SK-N-MC (cell line): ENCODE data around the gene FSD1.

ENCODE experiments used
- DNase-seq: peaks from one replicate; pipeline ENCODE4 v3.0.0-alpha.2; 2011; ENCODE audit warnings: low read depth, low spot score
- H3K27ac ChIP-seq: fragments of 200-600 bp; sonication (generic); 2 replicates; pipeline ENCODE4 v1.5.1; 2016; ENCODE audit warnings: mixed run types
- H3K36me3 ChIP-seq: fragments of 200-600 bp; sonication (generic); 2 replicates; pipeline ENCODE4 v1.6.1; 2017; ENCODE audit warnings: antibody characterized with exemption, low read length, mixed read lengths; ENCODE audit not compliant: insufficient read depth
- H3K4me3 ChIP-seq: fragments of 200-600 bp; sonication (generic); 2 replicates; pipeline ENCODE4 v1.5.1; 2016
- H3K9ac ChIP-seq: fragments of 200-600 bp; sonication (generic); 2 replicates; pipeline ENCODE4 v1.8.0; 2017; ENCODE audit warnings: mixed run types, mixed read lengths; ENCODE audit not compliant: insufficient read length
- H3K9me3 ChIP-seq: fragments of 200-600 bp; sonication (generic); 2 replicates; pipeline ENCODE4 v1.6.1; 2017; ENCODE audit warnings: low read depth, mild to moderate bottlenecking, antibody characterized with exemption, low read length, moderate library complexity, mixed read lengths
- EZH2 ChIP-seq: fragments of 200-600 bp; sonication (generic); IDR thresholded peaks from one replicate; pipeline ENCODE4 v1.6.1; 2017; ENCODE audit warnings: antibody characterized with exemption
- FOXP2 ChIP-seq: optimal IDR thresholded peaks from 2 replicates; pipeline ENCODE3; 2011; ENCODE audit warnings: mild to moderate bottlenecking, moderate library complexity; ENCODE audit not compliant: insufficient read depth; ENCODE audit errors: extremely low read length, control extremely low read depth
- POLR2AphosphoS5 ChIP-seq: IDR thresholded peaks from 2 replicates; pipeline ENCODE4 v1.6.1; 2012; ENCODE audit warnings: mild to moderate bottlenecking, low read depth, low read length, borderline replicate concordance

Gene FSD1

GRCh38 chr19:4329858-4330257 lies 25.5 kb downstream of the FSD1 start:
- Histone ChIP-seq H3K36me3 (no peaks in the 10 kb centered on the region), H3K4me3 (no peak overlapping the region), H3K9me3 (no peaks in the 10 kb centered on the region), H3K9ac (no peak overlapping the region), H3K27ac (no peak overlapping the region)
- no peak for TF ChIP-seq EZH2
- no peak for TF ChIP-seq POLR2AphosphoS5
- TF ChIP-seq FOXP2 = no peak
- no peak for DNase-seq

DNA sequence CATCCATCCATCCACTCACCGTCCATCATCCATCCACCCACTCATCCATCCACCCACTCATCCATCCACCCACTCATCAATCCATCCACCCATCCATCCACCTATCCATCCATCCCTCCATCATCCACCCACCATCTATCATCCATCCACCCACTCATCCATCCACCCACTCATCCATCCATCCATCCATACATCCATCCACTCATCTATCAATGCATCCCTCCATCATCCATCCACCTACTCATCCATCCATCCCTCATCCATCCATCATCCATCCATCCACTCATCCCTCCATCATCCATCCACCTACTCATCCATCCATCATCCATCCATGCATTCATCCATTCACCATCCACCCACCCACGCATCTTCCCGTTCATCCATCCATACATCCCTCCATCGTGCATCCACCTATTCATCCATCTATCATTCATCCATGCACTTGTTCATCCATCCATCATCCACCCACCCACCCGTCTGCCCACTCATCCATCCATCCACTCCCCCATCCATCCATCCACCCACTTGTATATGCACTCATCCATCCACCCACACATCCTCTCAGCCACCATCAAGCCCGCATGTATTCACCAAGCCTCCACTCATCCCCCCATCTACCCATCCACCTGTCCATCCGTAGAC lies 30.7 kb downstream of the FSD1 start:
- Histone ChIP-seq H3K4me3 (no peak overlapping the region), H3K9me3 (no peaks in the 10 kb centered on the region), H3K27ac (no peak overlapping the region), H3K9ac (no peak overlapping the region), H3K36me3 (no peaks in the 10 kb centered on the region)
- TF ChIP-seq EZH2 = no peak
- no peak for TF ChIP-seq POLR2AphosphoS5
- TF ChIP-seq FOXP2 = no peak
- DNase-seq = no peak

GRCh38 chr19:4337906-4338440 lies 33.6 kb downstream of the FSD1 start:
- H3K4me3 ChIP-seq = no peak overlapping the region
- no peaks in the 10 kb centered on the region for H3K36me3 ChIP-seq
- H3K9ac ChIP-seq = no peak overlapping the region
- DNase-seq = no peak
- H3K27ac ChIP-seq = no peak overlapping the region; the same call in 1 of the 2 replicates
- no peak for TF ChIP-seq FOXP2
- no peak for TF ChIP-seq POLR2AphosphoS5
- no peak for TF ChIP-seq EZH2
- no peaks in the 10 kb centered on the region for H3K9me3 ChIP-seq

- no peak for DNase-seq
- no peaks in the 10 kb centered on the region for H3K36me3 ChIP-seq
- no peak within 1 kb of the TSS for H3K4me3 ChIP-seq
- H3K9me3 ChIP-seq = no peaks in the 10 kb centered on the region
- TF ChIP-seq FOXP2 (no peak), POLR2AphosphoS5 (no peak), EZH2 (no peak)
- no peak within 1 kb of the TSS for H3K9ac ChIP-seq
- no peak within 1 kb of the TSS; the same call in 1 of the 2 replicates for H3K27ac ChIP-seq
Observed at GRCh38 chr19:4338441-4339355, 34.3 kb downstream of the FSD1 start, which contains the start of gene STAP2. STAP2 (minus strand) TSS chr19:4338827; CDS start chr19:4338753, 74 bp downstream.

DNA sequence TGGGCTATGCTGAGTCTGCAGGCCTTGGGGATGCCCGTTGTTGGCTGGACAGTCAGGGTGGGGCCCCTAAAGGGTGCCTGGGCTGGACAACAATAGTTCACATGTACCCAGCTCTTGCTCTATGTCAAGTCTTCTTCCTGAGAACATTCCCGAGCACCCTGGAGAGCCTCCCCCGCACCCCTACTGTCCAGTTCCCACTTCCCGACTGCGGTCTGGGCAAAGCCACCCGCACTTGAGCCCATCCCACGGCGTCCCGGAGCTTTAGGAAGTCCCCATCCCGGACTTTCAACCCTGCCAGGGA lies 37.9 kb downstream of the FSD1 start:
- no peak for DNase-seq
- no peaks in the 10 kb centered on the region for H3K9me3 ChIP-seq
- peak overlapping the region; percentile 87 for H3K9ac ChIP-seq
- TF ChIP-seq EZH2 (no peak), POLR2AphosphoS5 (no peak), FOXP2 (no peak)
- H3K27ac ChIP-seq = peak overlapping the region; percentile 73
- peak overlapping the region; percentile 78 for H3K4me3 ChIP-seq
- peaks cover 4% of the 10 kb centered on the region; the same call in 1 of the 2 replicates for H3K36me3 ChIP-seq

DNA sequence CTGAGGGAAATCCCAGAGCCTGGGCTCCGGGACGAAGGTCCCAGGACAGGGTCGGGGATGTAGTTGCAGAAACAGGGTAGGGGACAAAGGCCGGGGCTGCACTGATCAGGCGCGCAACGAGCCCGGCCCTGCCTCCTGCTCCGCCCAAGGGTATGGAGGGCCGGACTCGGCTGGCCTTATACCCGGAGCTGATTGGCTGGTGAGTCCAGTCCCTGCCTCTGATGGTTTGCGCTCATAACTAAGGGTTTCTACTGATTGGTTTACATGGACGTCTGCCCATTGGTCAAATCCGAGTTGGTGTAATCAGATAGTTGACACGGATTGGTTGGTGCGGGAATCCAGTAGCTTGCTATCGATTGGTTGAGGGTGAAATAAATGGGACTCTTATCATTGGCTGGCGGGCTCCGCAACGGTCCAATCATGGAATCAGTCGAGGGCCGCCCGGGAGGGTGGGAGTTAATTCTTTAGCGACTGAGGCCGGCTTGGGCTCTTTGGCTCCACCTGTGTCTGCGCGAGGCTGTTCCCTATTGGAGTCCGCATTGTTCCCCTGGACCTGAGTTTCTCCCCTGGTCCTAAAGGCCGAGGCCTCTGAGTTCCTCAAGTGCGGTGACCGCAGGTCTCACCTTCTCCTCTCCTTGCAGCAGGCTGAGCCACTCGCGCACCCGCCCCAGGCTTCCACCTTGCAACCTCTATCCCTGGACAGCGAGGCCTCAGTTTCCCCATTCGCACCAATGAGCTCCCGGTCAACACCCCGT lies 38.4 kb downstream of the FSD1 start:
- peak; percentile 62; the same call in 1 of the 2 replicates for TF ChIP-seq POLR2AphosphoS5
- TF ChIP-seq EZH2 = no peak
- TF ChIP-seq FOXP2 = no peak
- peak; percentile 99 for DNase-seq
- Histone ChIP-seq H3K36me3 (peaks cover 4% of the 10 kb centered on the region; the same call in 1 of the 2 replicates), H3K9ac (peak overlapping the region; percentile 87), H3K4me3 (peak overlapping the region; percentile 91), H3K27ac (peak overlapping the region; percentile 76), H3K9me3 (no peaks in the 10 kb centered on the region)

- H3K9me3 ChIP-seq = no peaks in the 10 kb centered on the region
- H3K27ac ChIP-seq = peak within 1 kb of the TSS; percentile 76
- TF ChIP-seq POLR2AphosphoS5 (peak; percentile 26; the same call in 1 of the 2 replicates), FOXP2 (peak; percentile 30), EZH2 (no peak)
- peak within 1 kb of the TSS; percentile 91 for H3K4me3 ChIP-seq
- no peak for DNase-seq
- H3K36me3 ChIP-seq = peaks cover 4% of the 10 kb centered on the region; the same call in 1 of the 2 replicates
- peak within 1 kb of the TSS; percentile 87 for H3K9ac ChIP-seq
Observed at GRCh38 chr19:4343370-4344307, 39.2 kb downstream of the FSD1 start, which contains the start of gene MPND. MPND (plus strand) TSS chr19:4343562; CDS start chr19:4343594, 32 bp downstream.
